Endometrium (tissue), 2 donors: Measurements from ENCODE around the gene FHL3.
"Not testable (repeated sequence)": the region's sequence is repeated elsewhere in the genome, so short reads cannot be mapped to it uniquely, and the experiment has no call there.

Experiments
- FAIRE-seq: peaks from 2 replicates; lab custom pipeline; 2012; peaks lifted over from hg19 to GRCh38; lab: Jason Lieb, UNC
- donor health status: control.
- donor health status: control.

FHL3 gene

GRCh38 chr1:38034871-38035270, 29.6 kb upstream of the FHL3 start:
- FAIRE-seq: no peak

GRCh38 chr1:38032992-38033391, 27.7 kb upstream of the FHL3 start:
- FAIRE-seq: not testable (repeated sequence)

GRCh38 chr1:38031513-38031866, 26.2 kb upstream of the FHL3 start:
- no peak for FAIRE-seq

- no peak for FAIRE-seq
Measured at GRCh38 chr1:38030596-38031512, 25.5 kb upstream of the FHL3 start.

GRCh38 chr1:38029685-38030511, 24.6 kb upstream of the FHL3 start:
- no peak for FAIRE-seq

- FAIRE-seq: no peak
Measured at GRCh38 chr1:38029081-38029681, 23.9 kb upstream of the FHL3 start.

- no peak for FAIRE-seq
Measured at GRCh38 chr1:38028671-38029070, 23.4 kb upstream of the FHL3 start.

GRCh38 chr1:38028105-38028591, 22.8 kb upstream of the FHL3 start:
- FAIRE-seq: no peak

GRCh38 chr1:38027201-38028104, 22.1 kb upstream of the FHL3 start:
- FAIRE-seq: no peak

GRCh38 chr1:38026592-38027200, 21.4 kb upstream of the FHL3 start:
- FAIRE-seq: no peak

- FAIRE-seq: no peak
Measured at GRCh38 chr1:38025664-38026063, 20.4 kb upstream of the FHL3 start.

- FAIRE-seq: no peak
Measured at GRCh38 chr1:38025233-38025632, 19.9 kb upstream of the FHL3 start.

GRCh38 chr1:38022810-38023209, 17.5 kb upstream of the FHL3 start:
- no peak for FAIRE-seq

GRCh38 chr1:38021969-38022368, 16.7 kb upstream of the FHL3 start:
- FAIRE-seq: no peak

GRCh38 chr1:38020396-38020795, 15.1 kb upstream of the FHL3 start:
- no peak for FAIRE-seq

GRCh38 chr1:38018864-38019343, 13.6 kb upstream of the FHL3 start:
- FAIRE-seq: no peak

- no peak for FAIRE-seq
Measured at GRCh38 chr1:38015978-38016725, 10.8 kb upstream of the FHL3 start.

- FAIRE-seq: no peak
Measured at GRCh38 chr1:38014724-38015424, 9.6 kb upstream of the FHL3 start.

GRCh38 chr1:38014171-38014570, 8.9 kb upstream of the FHL3 start:
- FAIRE-seq: no peak

- no peak for FAIRE-seq
Measured at GRCh38 chr1:38013227-38013622, 7.9 kb upstream of the FHL3 start.
